Adrenal gland (tissue), 5 donors: ENCODE measurements around the gene PNMA3.

ENCODE experiments used
- CTCF ChIP-seq, 6 experiments: fragments of 450-650 bp in 4 of 6; fragments of 200-600 bp in 2 of 6; sonication (generic) in 1 of 6; IDR thresholded peaks; 1 replicate in 5 of 6; 2 replicates in 1 of 6; pipeline versions ENCODE4 v1.5.1 to v1.8.0; 2016 to 2021; ENCODE audit warnings: antibody characterized with exemption in 6 of 6, mild to moderate bottlenecking in 2 of 6, moderate library complexity in 1 of 6
- POLR2A ChIP-seq, 2 donors: fragments of 450-650 bp; IDR thresholded peaks; one replicate each; pipeline ENCODE4 v1.6.1; 2017; ENCODE audit warnings: antibody characterized with exemption in 2 of 2, mild to moderate bottlenecking in 2 of 2, moderate library complexity in 1 of 2
- donor health status: DM: no; HTN: no; CAD: no.

DNA sequence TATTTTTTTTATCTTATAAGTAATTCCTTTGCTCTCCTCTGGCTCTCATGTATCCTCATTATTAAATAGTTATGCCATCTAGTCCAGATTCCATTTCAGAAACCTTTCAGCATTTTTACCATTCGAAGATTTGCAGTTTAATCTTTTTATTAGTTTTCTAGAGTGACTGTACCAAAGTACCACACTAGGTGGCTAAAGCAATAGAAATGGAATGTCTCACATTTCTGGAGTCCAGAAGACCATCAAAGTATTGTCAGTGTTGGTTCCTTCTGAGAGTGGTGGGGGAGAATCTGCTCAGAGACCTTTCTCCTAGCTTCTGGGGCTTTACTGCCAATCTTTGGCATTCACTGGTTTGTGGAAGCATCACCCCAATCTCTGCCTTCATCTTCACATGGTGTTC, 3.7 kb upstream of the PNMA3 start:
- no peak for TF ChIP-seq CTCF (IDR thresholded peaks at IDR 0.05)
- no peak for TF ChIP-seq POLR2A (IDR thresholded peaks at IDR 0.05)
